ENCODE results near the gene GEMIN5. TPM values are rescaled to one million over a fixed set of nuclear protein-coding genes. Genes with fewer than 3 reads are reported as not detected.
A peak's percentile ranks its signal among the peaks of the same experiment; 100 is the strongest.

The GEMIN5 gene
- total and polyA plus RNA-seq, 2 of the 13 experiments (the other 11 are each of a cell fraction or from before 2014, with no cell fraction given), result 6.6 to 28.6 TPM

DNA sequence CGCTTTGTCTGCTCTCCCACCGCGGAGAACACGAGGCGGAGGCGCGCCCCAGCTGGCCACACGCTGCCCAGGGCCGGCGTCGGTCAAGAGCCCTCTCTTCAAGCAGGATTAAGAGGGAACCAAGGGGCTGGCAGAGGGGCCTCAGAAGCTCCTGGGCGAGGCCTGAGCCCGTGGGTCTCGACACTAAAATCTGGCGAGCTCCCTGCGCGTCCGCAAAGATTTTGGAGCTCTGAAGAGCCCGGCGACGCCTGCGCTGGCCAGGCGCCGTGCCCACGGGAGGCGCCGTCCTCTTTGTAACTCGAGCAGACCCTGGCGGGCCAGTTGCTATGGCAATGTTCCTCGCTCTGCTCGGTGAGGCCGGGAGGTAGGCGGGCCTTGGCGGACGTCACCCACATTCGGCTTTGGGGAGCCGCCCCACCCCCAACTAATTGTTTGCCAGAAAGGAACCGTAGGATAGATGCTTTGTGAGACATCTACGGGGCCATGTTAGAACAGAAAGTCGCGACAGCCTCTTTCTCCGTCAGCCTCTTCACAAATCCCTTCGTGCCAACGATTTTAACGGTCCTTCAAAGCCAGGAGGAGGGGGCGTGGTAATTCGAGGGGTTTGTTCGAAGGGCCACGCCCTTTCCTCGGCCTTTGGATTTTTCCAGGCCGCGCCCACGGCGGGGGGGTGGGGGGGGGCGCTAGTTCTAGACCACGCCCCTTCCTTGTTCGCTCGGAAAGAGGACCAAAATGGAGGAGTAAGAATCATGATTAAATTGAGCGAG, 80.3 kb downstream of the GEMIN5 start (continued):
- TF ChIP-seq, protein P1, sequence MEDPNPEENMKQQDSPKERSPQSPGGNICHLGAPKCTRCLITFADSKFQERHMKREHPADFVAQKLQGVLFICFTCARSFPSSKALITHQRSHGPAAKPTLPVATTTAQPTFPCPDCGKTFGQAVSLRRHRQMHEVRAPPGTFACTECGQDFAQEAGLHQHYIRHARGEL (CRISPR knock-in tag; IDR thresholded peaks at IDR 0.05), result no peak
- TF ChIP-seq GATAD1 (CRISPR knock-in tag; IDR thresholded peaks at IDR 0.05) (no peak), ZNF138 (CRISPR knock-in tag; IDR thresholded peaks at IDR 0.05; ENCODE audit: low read depth) (no peak), ZNF780A (CRISPR knock-in tag; IDR thresholded peaks at IDR 0.05) (no peak), ZBTB33 (CRISPR knock-in tag; IDR thresholded peaks at IDR 0.05) (no peak), SOX6 (IDR thresholded peaks at IDR 0.05) (no peak), SOX6 (CRISPR knock-in tag; IDR thresholded peaks at IDR 0.05) (peak; percentile 53), ZNF883 (CRISPR knock-in tag; IDR thresholded peaks at IDR 0.05; ENCODE audit: not compliant biosample characterization) (no peak), MATR3 (CRISPR knock-in tag; IDR thresholded peaks at IDR 0.05) (no peak), GLMP (CRISPR knock-in tag; IDR thresholded peaks at IDR 0.05; ENCODE audit: borderline replicate concordance) (no peak), SNRNP70 (IDR thresholded peaks at IDR 0.05; ENCODE audit: low read depth, low read length) (no peak), NRL (CRISPR knock-in tag; IDR thresholded peaks at IDR 0.05; ENCODE audit: borderline replicate concordance) (peak; percentile 72; the same call in 1 of the 2 replicates), CENPX (CRISPR knock-in tag; IDR thresholded peaks at IDR 0.05) (no peak), SP4 (CRISPR knock-in tag; IDR thresholded peaks at IDR 0.05) (peak; percentile 14; the same call in 1 of the 2 replicates), ARNTL (CRISPR knock-in tag; IDR thresholded peaks at IDR 0.05) (no peak), PITX1 (CRISPR knock-in tag; IDR thresholded peaks at IDR 0.05) (no peak; the same call in 1 of the 2 replicates), ZNF292 (CRISPR knock-in tag; IDR thresholded peaks at IDR 0.05; ENCODE audit: borderline replicate concordance, low read depth) (peak; percentile 63; the same call in 1 of the 2 replicates), SRF (IDR thresholded peaks at IDR 0.05; ENCODE audit: low read depth, low read length) (no peak), SMAD3 (CRISPR knock-in tag; IDR thresholded peaks at IDR 0.05) (no peak), ZNF713 (CRISPR knock-in tag; IDR thresholded peaks at IDR 0.05) (no peak), RFXAP (CRISPR knock-in tag; IDR thresholded peaks at IDR 0.05; ENCODE audit: borderline replicate concordance) (peak; percentile 62; the same call in 1 of the 2 replicates), ZNF816 (CRISPR knock-in tag; IDR thresholded peaks at IDR 0.05; ENCODE audit: borderline replicate concordance) (peak; percentile 61; the same call in 1 of the 2 replicates), TFE3 (CRISPR knock-in tag; IDR thresholded peaks at IDR 0.05) (0 out of 2 replicates have a peak, but pooled peaks have one; percentile 38), CHD4 (IDR thresholded peaks at IDR 0.05; ENCODE audit: borderline replicate concordance, low read length) (no peak)
- TF ChIP-seq, protein P2, sequence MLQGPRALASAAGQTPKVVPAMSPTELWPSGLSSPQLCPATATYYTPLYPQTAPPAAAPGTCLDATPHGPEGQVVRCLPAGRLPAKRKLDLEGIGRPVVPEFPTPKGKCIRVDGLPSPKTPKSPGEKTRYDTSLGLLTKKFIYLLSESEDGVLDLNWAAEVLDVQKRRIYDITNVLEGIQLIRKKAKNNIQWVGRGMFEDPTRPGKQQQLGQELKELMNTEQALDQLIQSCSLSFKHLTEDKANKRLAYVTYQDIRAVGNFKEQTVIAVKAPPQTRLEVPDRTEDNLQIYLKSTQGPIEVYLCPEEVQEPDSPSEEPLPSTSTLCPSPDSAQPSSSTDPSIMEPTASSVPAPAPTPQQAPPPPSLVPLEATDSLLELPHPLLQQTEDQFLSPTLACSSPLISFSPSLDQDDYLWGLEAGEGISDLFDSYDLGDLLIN (CRISPR knock-in tag; IDR thresholded peaks at IDR 0.05; ENCODE audit: borderline replicate concordance), result no peak

All from HepG2 (cell line).